B cell (primary cell): ENCODE data around the gene CASKIN2. TPM values are rescaled to one million over a fixed set of nuclear protein-coding genes. Genes with fewer than 3 reads are reported as not detected.

Experiments used
- ATAC-seq: fragments of 200-7000 bp; cut with Tn5 transposase; one replicate; pipeline ENCODE4 v1.10.0; 2021; ENCODE audit warnings: low read depth, mild to moderate bottlenecking, moderate number of reproducible peaks, moderate library complexity
- CTCF ChIA-PET: fragments of 350-600 bp; sonication (Branson Sonifier 250); formaldehyde crosslinking; loops from one replicate; lab custom pipeline; 2021; ENCODE audit warnings: antibody characterized with exemption, inconsistent platforms; lab: Charles Lee
- POLR2A ChIA-PET: fragments of 350-600 bp; sonication (Branson Sonifier 250); formaldehyde crosslinking; loops from one replicate; lab custom pipeline; 2021; ENCODE audit warnings: antibody characterized with exemption; lab: Charles Lee
- DNase-seq: peaks from one replicate; pipeline ENCODE4 v3.0.0; 2013
- H2AFZ ChIP-seq: 2 replicates; pipeline ENCODE4 v1.6.1; 2012; ENCODE audit warnings: mild to moderate bottlenecking, low read depth, low read length; ENCODE audit not compliant: insufficient read depth, poor library complexity, severe bottlenecking
- H3K27ac ChIP-seq, 2 donors: 1 replicate in 1 of 2; 2 replicates in 1 of 2; pipeline ENCODE4 v1.5.1; 2012 to 2013; ENCODE audit warnings: low read length in 2 of 2, mild to moderate bottlenecking in 2 of 2, moderate library complexity in 1 of 2
- H3K27me3 ChIP-seq, 4 experiments: fragments of 200-600 bp in 1 of 4; sonication (generic) in 1 of 4; replicated peaks in 1 of 4; 1 replicate in 2 of 4; 2 replicates in 2 of 4; pipeline versions ENCODE4 v1.6.1 to v1.7.0; 2013 to 2016; ENCODE audit warnings: low read length in 3 of 4, mild to moderate bottlenecking in 2 of 4, mixed read lengths in 1 of 4, moderate library complexity in 1 of 4; ENCODE audit not compliant: insufficient read depth in 4 of 4, control insufficient read depth in 3 of 4; ENCODE audit errors: control extremely low read depth in 1 of 4
- H3K36me3 ChIP-seq, 2 experiments: replicated peaks in 1 of 2; 1 replicate in 1 of 2; 2 replicates in 1 of 2; pipeline versions ENCODE4 v1.6.1 to v1.7.1; 2013; ENCODE audit warnings: low read length in 1 of 2; ENCODE audit not compliant: insufficient read depth in 2 of 2, control insufficient read depth in 1 of 2; ENCODE audit errors: control extremely low read depth in 1 of 2, extremely low read depth in 1 of 2
- H3K4me1 ChIP-seq, 2 donors: fragments of 200-600 bp in 1 of 2; sonication (generic) in 1 of 2; 1 replicate in 1 of 2; 2 replicates in 1 of 2; pipeline versions ENCODE4 v1.5.1 to v1.6.1; 2013 to 2017; ENCODE audit warnings: low read length in 2 of 2; ENCODE audit not compliant: control insufficient read depth in 2 of 2, insufficient read depth in 2 of 2
- H3K4me2 ChIP-seq: replicated peaks from 2 replicates; pipeline ENCODE3; 2012; ENCODE audit warnings: mild to moderate bottlenecking, low read depth, low read length; ENCODE audit not compliant: poor library complexity, severe bottlenecking
- H3K4me3 ChIP-seq, 5 experiments: fragments of 200-600 bp in 1 of 5; sonication (generic) in 1 of 5; 1 replicate in 3 of 5; 2 replicates in 2 of 5; pipeline versions ENCODE4 v1.5.1 to v1.7.0; 2011 to 2016; ENCODE audit warnings: low read length in 4 of 5, mild to moderate bottlenecking in 4 of 5, low read depth in 2 of 5, control low read depth in 1 of 5, moderate library complexity in 1 of 5; ENCODE audit not compliant: insufficient read depth in 1 of 5; ENCODE audit errors: control extremely low read depth in 1 of 5, extremely low read depth in 1 of 5
- H3K79me2 ChIP-seq: fragments of 200-600 bp; sonication (generic); one replicate; pipeline ENCODE4 v1.6.0; 2016; ENCODE audit warnings: low read length; ENCODE audit not compliant: control insufficient read depth, insufficient read depth
- H3K9ac ChIP-seq: fragments of 200-600 bp; sonication (generic); 2 replicates; pipeline ENCODE4 v1.6.1; 2017; ENCODE audit warnings: mild to moderate bottlenecking, low read length, moderate library complexity
- H3K9me3 ChIP-seq, 3 donors: one replicate each; pipeline versions ENCODE4 v1.6.1 to v1.7.1; 2013; ENCODE audit warnings: low read length in 2 of 3; ENCODE audit not compliant: control insufficient read depth in 2 of 3, insufficient read depth in 1 of 3; ENCODE audit errors: control extremely low read depth in 1 of 3
- H4K20me1 ChIP-seq: 2 replicates; pipeline ENCODE4 v1.6.0; 2012; ENCODE audit warnings: mild to moderate bottlenecking, low read length; ENCODE audit not compliant: insufficient read depth, control insufficient read depth, poor library complexity, severe bottlenecking
- H3K27ac Mint-ChIP-seq: one replicate; pipeline ENCODE4 v1.8.0; 2021; ENCODE audit warnings: mixed read lengths
- H3K27me3 Mint-ChIP-seq: one replicate; pipeline ENCODE4 v1.8.0; 2021; ENCODE audit warnings: mixed read lengths
- H3K4me1 Mint-ChIP-seq: one replicate; pipeline ENCODE4 v1.8.0; 2021; ENCODE audit warnings: mixed read lengths
- H3K4me3 Mint-ChIP-seq: one replicate; pipeline ENCODE4 v1.8.0; 2021; ENCODE audit warnings: mixed read lengths
- H3K9me3 Mint-ChIP-seq: one replicate; pipeline ENCODE4 v1.8.0; 2022; ENCODE audit warnings: mixed read lengths; ENCODE audit not compliant: insufficient read depth
- CTCF ChIP-seq: fragments of 200-600 bp; IDR thresholded peaks from one replicate; pipeline ENCODE4 v1.8.0; 2022; ENCODE audit warnings: antibody characterized with exemption, mild to moderate bottlenecking
- EZH2 ChIP-seq: IDR thresholded peaks from 2 replicates; pipeline ENCODE4 v1.6.1; 2012; ENCODE audit warnings: borderline replicate concordance, low read depth, mild to moderate bottlenecking, moderate library complexity, low read length; ENCODE audit not compliant: insufficient read depth, poor library complexity, severe bottlenecking
- WGBS: methylation state at CpG from one replicate; pipeline ENCODE4 v1.1.5; 2013; ENCODE audit warnings: missing lambda C conversion rate; ENCODE audit not compliant: insufficient coverage; 5-methylcytosine and 5-hydroxymethylcytosine counted together
- intact Hi-C: fragments of 100-400 bp; cut with micrococcal nuclease; formaldehyde crosslinking; loops from one replicate; pipeline ENCODE4 v1.10.0; 2022
- polyA plus RNA-seq: library from polyadenylated mRNA; depleted of rRNA; stranded (reverse); fragments of >200 nt; gene quantifications from 2 replicates; pipeline ENCODE4 v1.2.3, GENCODE V29; 2012
- total RNA-seq, 2 donors: library from RNA; stranded (reverse); fragments of 120-200 nt in 1 of 2; gene quantifications; 1 replicate in 1 of 2; 2 replicates in 1 of 2; pipeline versions ENCODE4 v1.2.3 to v1.2.4, GENCODE V29; 2013 to 2022

The CASKIN2 gene
- total and polyA plus RNA-seq, 2 donors (not counting 1 experiment from before 2014, with no cell fraction given), result 0.37 to 1.00 TPM

- Mint-ChIP-seq H3K9me3 (no peaks in the 10 kb centered on the region), H3K27me3 (no peaks in the 10 kb centered on the region), H3K4me3 (no peak overlapping the region), H3K4me1 (peaks cover 16% of the 10 kb centered on the region), H3K27ac (no peak overlapping the region)
- Histone ChIP-seq H3K27me3 (peaks cover 0 to 7% (median 0%) of the 10 kb centered on the region in 4 experiments), H4K20me1 (peaks cover 7% of the 10 kb centered on the region), H3K4me2 (no peak overlapping the region), H3K79me2 (peaks cover 11% of the 10 kb centered on the region), H2AFZ (no peak overlapping the region), H3K9me3 (no peaks in the 10 kb centered on the region), H3K36me3 (no peaks in the 10 kb centered on the region), H3K4me1 (peaks cover 15 to 21% of the 10 kb centered on the region in 2 donors), H3K4me3 (no peak overlapping the region), H3K27ac (no peak overlapping the region), H3K9ac (no peak overlapping the region)
- no peak for ATAC-seq
- TF ChIP-seq CTCF, result no peak
- no peak for TF ChIP-seq EZH2
- DNase-seq, result no peak
- POLR2A ChIA-PET, result interaction anchor here (0.6 kb wide), 1 partner anchor 20 kb away, joined by 5 read pairs; no protein-coding TSS in a partner anchor
- 96% methylated on average over 19 of the region's 19 CpGs for whole genome bisulfite sequencing
- CTCF ChIA-PET, result interaction anchor here (0.7 kb wide), 1 partner anchor 329 kb away, joined by 4 read pairs; no protein-coding TSS in a partner anchor
- intact Hi-C loops, result no loop called here
Measured at GRCh38 chr17:75530837-75531720, 15.7 kb upstream of the CASKIN2 start.
